ENCODE results near the gene L3MBTL1.

The L3MBTL1 gene

DNA sequence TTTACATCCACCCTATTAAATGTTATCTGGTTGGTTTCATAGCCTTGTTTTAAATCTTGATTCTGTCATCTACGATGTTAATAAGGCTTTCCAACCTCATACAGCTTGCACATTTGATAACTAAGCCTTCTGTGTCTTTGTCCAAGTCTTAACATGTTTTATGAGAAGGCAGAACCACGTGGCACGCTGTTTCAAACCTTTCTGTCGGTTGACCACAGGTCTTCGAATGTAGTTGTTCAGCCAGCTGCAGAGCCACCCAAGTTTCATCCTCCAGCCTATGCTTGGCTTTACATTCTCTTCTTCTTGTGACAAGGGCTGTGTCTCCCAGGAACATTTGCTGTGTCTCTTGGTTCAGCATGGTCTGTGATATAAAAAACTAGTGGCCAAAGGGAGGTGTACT lies 35.6 kb downstream of the L3MBTL1 start:
- Histone ChIP-seq H3K27ac (no peak overlapping the region), H3K4me3 (no peak overlapping the region), H3K9me3 (no peaks in the 10 kb centered on the region), H3K27me3 (no peaks in the 10 kb centered on the region), H3K4me1 (no peaks in the 10 kb centered on the region), H3K36me3 (peaks cover 6 to 60% (median 9%) of the 10 kb centered on the region in 3 donors)
- intact Hi-C loops (cut with DNase I; ENCODE audit: low total_unique reads): no loop called here
- TF ChIP-seq, protein P1, sequence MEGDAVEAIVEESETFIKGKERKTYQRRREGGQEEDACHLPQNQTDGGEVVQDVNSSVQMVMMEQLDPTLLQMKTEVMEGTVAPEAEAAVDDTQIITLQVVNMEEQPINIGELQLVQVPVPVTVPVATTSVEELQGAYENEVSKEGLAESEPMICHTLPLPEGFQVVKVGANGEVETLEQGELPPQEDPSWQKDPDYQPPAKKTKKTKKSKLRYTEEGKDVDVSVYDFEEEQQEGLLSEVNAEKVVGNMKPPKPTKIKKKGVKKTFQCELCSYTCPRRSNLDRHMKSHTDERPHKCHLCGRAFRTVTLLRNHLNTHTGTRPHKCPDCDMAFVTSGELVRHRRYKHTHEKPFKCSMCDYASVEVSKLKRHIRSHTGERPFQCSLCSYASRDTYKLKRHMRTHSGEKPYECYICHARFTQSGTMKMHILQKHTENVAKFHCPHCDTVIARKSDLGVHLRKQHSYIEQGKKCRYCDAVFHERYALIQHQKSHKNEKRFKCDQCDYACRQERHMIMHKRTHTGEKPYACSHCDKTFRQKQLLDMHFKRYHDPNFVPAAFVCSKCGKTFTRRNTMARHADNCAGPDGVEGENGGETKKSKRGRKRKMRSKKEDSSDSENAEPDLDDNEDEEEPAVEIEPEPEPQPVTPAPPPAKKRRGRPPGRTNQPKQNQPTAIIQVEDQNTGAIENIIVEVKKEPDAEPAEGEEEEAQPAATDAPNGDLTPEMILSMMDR (IDR thresholded peaks at IDR 0.05): no peak
- peak in 1 of 2 donors; percentile 20 for DNase-seq

DNA sequence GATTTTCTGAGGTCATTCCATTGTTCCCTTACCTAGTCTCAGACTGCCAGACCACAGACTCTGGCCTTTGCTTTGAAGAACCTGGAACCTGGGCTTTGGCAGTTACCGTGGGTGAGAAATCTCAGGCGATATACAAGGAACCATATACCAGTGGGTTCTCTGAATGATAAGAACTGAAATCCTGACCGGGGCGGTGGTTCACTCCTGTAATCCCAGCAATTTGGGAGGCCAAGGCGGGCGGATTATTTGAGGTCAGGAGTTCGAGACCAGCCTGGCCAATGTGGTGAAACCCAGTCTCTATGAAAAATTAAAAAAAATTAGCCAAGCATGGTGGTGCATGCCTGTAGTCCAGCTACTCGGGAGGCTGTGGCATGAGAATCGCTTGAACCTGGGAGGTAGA lies 37.0 kb downstream of the L3MBTL1 start:
- peaks cover 6 to 55% (median 9%) of the 10 kb centered on the region in 3 donors for H3K36me3 ChIP-seq
- intact Hi-C loops (cut with DNase I; ENCODE audit: low total_unique reads): no loop called here
- H3K4me3 ChIP-seq: no peak overlapping the region
- DNase-seq: peak in 1 of 2 donors; percentile 31
- H3K4me1 ChIP-seq: no peaks in the 10 kb centered on the region
- no peaks in the 10 kb centered on the region for H3K27me3 ChIP-seq
- TF ChIP-seq, protein P1 (IDR thresholded peaks at IDR 0.05): no peak
- H3K27ac ChIP-seq: no peak overlapping the region
- H3K9me3 ChIP-seq: no peaks in the 10 kb centered on the region

DNA sequence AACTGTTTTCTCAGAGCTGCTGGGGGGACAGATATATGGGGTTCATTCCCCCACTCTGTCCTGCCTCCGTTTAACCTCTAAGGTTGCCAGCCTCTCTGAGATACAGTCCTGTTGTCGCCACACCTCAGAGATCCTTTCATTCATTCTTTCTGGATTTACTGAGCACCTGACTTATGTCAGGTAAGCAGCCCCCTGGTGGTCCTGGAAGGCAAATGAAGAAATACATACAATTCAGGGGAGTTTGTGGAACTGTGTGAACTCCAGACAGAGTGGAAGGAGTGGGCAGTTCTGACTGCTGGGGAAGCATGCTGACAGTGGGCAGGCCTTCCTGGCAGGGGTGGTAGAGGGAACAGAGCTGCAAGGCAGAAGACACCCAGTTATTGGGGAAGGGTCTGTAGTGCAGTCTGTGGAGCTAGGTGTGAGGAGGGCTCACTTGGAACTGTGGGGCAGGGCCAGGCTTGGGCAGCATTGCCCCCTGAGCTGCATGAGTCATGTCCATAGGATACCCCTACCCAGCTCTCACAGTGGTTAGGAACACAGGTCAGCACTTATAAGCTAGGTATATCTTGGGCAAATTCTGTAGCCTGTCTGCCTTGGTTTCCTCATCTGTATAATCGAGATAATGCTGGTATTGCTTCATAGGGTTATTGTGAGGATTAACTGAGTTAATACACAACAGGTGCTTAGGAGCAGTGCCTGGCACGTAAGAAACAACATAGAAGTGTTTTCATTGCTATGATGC lies 38.5 kb downstream of the L3MBTL1 start:
- no peaks in the 10 kb centered on the region for H3K4me1 ChIP-seq
- H3K27ac ChIP-seq: no peak overlapping the region
- TF ChIP-seq, protein P1 (IDR thresholded peaks at IDR 0.05): no peak
- no peaks in the 10 kb centered on the region for H3K27me3 ChIP-seq
- intact Hi-C loops (cut with DNase I; ENCODE audit: low total_unique reads): no loop called here
- DNase-seq: peak in 1 of 2 donors; percentile 7
- H3K36me3 ChIP-seq: peaks cover 6 to 51% (median 9%) of the 10 kb centered on the region in 3 donors
- H3K9me3 ChIP-seq: no peaks in the 10 kb centered on the region
- H3K4me3 ChIP-seq: no peak overlapping the region

DNA sequence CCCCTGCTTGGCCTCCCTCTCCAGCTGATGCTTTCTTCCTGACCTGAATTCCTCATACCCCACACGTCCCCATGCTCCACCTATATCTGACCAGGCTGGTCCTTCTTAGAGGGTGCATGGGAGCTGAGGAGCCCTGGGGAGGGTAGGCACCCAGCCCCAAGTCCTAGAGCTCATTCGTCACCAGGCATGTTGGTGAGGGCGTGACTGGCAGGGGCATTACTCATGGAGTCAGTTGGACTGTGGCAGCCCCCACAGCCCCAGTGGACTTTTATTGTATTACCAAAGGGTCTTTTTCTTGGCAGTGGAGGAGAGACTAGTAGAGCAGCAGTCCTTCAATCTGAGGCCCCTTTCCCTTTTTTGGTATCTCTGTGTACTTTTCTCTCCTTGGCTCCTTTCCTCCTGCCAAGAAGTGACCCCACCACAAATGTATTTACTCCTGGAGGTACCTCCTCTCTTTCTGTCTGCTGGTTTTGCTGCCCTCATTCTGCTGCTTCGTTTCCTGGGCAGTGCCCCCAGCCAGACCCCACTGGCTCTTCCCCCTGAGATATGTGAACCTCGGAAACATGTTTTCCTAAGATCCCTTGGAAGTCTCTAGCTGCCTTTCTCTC lies 40.9 kb downstream of the L3MBTL1 start:
- TF ChIP-seq, protein P1 (IDR thresholded peaks at IDR 0.05): no peak
- no peak for DNase-seq
- no peak overlapping the region for H3K27ac ChIP-seq
- H3K36me3 ChIP-seq: peaks cover 4 to 42% (median 6%) of the 10 kb centered on the region in 3 donors
- intact Hi-C loops (cut with DNase I; ENCODE audit: low total_unique reads): no loop called here
- no peak overlapping the region for H3K4me3 ChIP-seq
- no peaks in the 10 kb centered on the region for H3K4me1 ChIP-seq
- no peaks in the 10 kb centered on the region for H3K27me3 ChIP-seq
- no peaks in the 10 kb centered on the region for H3K9me3 ChIP-seq

DNA sequence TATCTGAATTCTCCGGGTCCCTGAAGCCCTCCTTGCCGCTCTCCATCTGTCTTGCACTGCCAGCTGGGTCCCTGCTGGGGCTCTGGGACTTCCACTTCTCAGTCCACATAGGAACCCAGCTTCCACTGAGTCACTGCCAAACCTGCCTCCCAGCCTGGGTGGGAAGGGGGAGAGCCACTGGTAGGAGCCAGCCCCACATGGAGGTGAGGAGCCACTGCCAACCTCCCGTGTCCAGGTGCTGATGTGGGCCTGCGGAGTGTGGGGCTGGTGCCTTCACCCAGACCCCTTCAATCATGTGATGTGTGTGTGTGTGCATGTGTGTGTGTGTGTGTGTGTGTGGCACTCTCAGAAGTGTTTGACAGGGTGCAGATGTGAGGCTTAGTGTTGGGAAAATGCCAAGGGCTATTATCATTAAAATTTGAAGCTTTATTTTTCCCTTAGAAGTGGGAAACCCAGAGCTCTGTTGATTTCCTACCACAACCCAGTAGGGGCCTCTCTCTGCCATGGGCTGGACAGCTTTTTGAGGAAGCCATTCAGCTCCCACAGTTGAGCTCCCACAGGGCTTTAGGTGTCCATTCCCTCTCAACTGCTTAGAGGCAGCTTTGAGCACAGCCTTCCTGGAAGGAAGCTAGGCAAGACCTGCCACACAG lies 42.0 kb downstream of the L3MBTL1 start:
- peaks cover 0 to 39% (median 6%) of the 10 kb centered on the region in 3 donors for H3K36me3 ChIP-seq
- H3K4me1 ChIP-seq: no peaks in the 10 kb centered on the region
- no peaks in the 10 kb centered on the region for H3K27me3 ChIP-seq
- H3K4me3 ChIP-seq: no peak overlapping the region
- no peaks in the 10 kb centered on the region for H3K9me3 ChIP-seq
- no peak overlapping the region for H3K27ac ChIP-seq
- TF ChIP-seq, protein P1 (IDR thresholded peaks at IDR 0.05): no peak
- intact Hi-C loops (cut with DNase I; ENCODE audit: low total_unique reads): no loop called here
- DNase-seq: no peak

Measured in tibial artery (tissue), 4 donors.